Suprapubic skin (tissue), 4 donors: Measurements from ENCODE around the gene VEGFD. TPM values are rescaled to one million over a fixed set of nuclear protein-coding genes. Genes with fewer than 3 reads are reported as not detected.

Experiments used
- DNase-seq, 2 donors: peaks; one replicate each; pipeline ENCODE4 v3.0.0-alpha.2; 2019; ENCODE audit warnings: low spot score in 2 of 2
- H3K27ac ChIP-seq: fragments of 200-600 bp; sonication (generic); one replicate; pipeline ENCODE4 v1.5.1; 2019
- H3K27me3 ChIP-seq: fragments of 200-600 bp; sonication (generic); one replicate; pipeline ENCODE4 v1.5.1; 2019
- H3K36me3 ChIP-seq: fragments of 200-600 bp; sonication (generic); one replicate; pipeline ENCODE4 v1.5.1; 2019
- H3K4me1 ChIP-seq: fragments of 200-600 bp; sonication (generic); one replicate; pipeline ENCODE4 v1.5.1; 2019
- H3K4me3 ChIP-seq: fragments of 200-600 bp; sonication (generic); one replicate; pipeline ENCODE4 v1.5.1; 2019; ENCODE audit warnings: mild to moderate bottlenecking
- H3K9me3 ChIP-seq: fragments of 200-600 bp; sonication (generic); one replicate; pipeline ENCODE4 v1.5.1; 2019
- EP300 ChIP-seq: sonication (generic); formaldehyde crosslinking; IDR thresholded peaks from one replicate; pipeline ENCODE4 v1.6.1; 2017; ENCODE audit warnings: antibody characterized with exemption
- POLR2A ChIP-seq, 2 donors: fragments of 450-650 bp; IDR thresholded peaks; one replicate each; pipeline ENCODE4 v1.6.1; 2017; ENCODE audit warnings: antibody characterized with exemption in 2 of 2, mild to moderate bottlenecking in 2 of 2, moderate library complexity in 2 of 2
- POLR2AphosphoS5 ChIP-seq, 3 donors: sonication (generic); formaldehyde crosslinking; IDR thresholded peaks; one replicate each; pipeline ENCODE4 v1.6.1; 2017; ENCODE audit warnings: antibody characterized with exemption in 3 of 3
- WGBS: methylation state at CpG from one replicate; pipeline ENCODE4 v1.1.5; 2018; 5-methylcytosine and 5-hydroxymethylcytosine counted together
- total RNA-seq, 4 donors: library from RNA; depleted of rRNA; stranded (reverse); fragments of >200 nt; gene quantifications; one replicate each; pipeline ENCODE4 v1.1.0, GENCODE V29; 2016
- TF ChIP-seq, protein P1 (sequence below), 2 donors: fragments of 200-600 bp in 1 of 2; fragments of 450-650 bp in 1 of 2; sonication (generic) in 1 of 2; IDR thresholded peaks; one replicate each; pipeline ENCODE4 v1.5.1; 2016 to 2019; ENCODE audit warnings: antibody characterized with exemption in 2 of 2, mild to moderate bottlenecking in 1 of 2, moderate library complexity in 1 of 2

VEGFD gene
- total RNA-seq, 4 donors from 2014 or later, result 0.76 to 1.7 (median 1.2) TPM; not detected in 1

- 26% methylated on average over 2 of the region's 2 CpGs for WGBS
- H3K9me3 ChIP-seq, result no peaks in the 10 kb centered on the region
- H3K4me1 ChIP-seq, result no peaks in the 10 kb centered on the region
- TF ChIP-seq POLR2AphosphoS5 (IDR thresholded peaks at IDR 0.05) (no peak), POLR2A (IDR thresholded peaks at IDR 0.05) (no peak), EP300 (no peak)
- TF ChIP-seq, protein P1, sequence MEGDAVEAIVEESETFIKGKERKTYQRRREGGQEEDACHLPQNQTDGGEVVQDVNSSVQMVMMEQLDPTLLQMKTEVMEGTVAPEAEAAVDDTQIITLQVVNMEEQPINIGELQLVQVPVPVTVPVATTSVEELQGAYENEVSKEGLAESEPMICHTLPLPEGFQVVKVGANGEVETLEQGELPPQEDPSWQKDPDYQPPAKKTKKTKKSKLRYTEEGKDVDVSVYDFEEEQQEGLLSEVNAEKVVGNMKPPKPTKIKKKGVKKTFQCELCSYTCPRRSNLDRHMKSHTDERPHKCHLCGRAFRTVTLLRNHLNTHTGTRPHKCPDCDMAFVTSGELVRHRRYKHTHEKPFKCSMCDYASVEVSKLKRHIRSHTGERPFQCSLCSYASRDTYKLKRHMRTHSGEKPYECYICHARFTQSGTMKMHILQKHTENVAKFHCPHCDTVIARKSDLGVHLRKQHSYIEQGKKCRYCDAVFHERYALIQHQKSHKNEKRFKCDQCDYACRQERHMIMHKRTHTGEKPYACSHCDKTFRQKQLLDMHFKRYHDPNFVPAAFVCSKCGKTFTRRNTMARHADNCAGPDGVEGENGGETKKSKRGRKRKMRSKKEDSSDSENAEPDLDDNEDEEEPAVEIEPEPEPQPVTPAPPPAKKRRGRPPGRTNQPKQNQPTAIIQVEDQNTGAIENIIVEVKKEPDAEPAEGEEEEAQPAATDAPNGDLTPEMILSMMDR (IDR thresholded peaks at IDR 0.05), result peak; percentile 23 to 55
- no peak overlapping the region for H3K27ac ChIP-seq
- DNase-seq, result no peak
- H3K4me3 ChIP-seq, result no peak overlapping the region
- no peaks in the 10 kb centered on the region for H3K27me3 ChIP-seq
- no peaks in the 10 kb centered on the region for H3K36me3 ChIP-seq
Observed at GRCh38 chrX:15349046-15349445, 35.2 kb downstream of the VEGFD start.

DNA sequence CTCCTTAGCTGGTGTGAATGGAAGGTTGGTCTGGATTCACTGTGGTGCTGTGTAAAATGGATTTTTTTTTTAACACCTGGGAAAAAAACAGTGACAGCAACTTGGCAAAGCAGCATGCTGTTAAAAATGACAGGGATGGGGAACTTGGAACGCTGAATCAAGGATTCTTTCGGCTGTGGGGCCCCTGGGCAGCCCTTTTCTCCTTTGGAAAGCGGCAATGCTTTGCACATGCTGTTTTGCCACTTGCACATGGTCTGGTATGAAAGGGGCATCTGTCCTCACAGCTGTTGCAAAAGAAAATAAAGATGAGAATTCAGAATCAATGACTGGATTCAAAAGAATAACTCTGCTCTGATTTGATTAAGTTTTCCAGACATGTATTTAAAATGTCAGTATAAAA is 38.2 kb downstream of the VEGFD start:
- no peak for DNase-seq

DNA sequence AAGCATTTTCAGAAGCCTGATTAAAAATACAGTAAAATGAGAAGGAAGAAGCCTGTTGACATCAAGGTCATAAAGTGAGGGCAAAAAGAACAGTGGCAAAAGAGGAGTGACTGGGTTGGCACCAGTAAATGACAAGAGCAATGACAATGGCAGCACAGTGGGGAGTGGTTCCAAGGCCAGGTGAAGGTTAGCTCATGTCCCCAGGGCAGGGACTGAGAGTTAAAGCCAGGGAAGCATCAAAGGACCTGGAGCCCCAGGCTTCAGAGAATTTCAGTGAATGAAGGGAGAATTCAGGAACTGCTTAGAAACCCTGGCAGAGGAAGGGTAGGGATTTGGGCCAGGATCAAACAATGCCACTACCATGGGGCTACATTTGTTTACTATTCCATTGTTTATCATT is 40.1 kb downstream of the VEGFD start:
- Histone ChIP-seq H3K4me3 (no peak overlapping the region), H3K27me3 (no peaks in the 10 kb centered on the region), H3K9me3 (no peaks in the 10 kb centered on the region), H3K27ac (no peak overlapping the region), H3K36me3 (no peaks in the 10 kb centered on the region), H3K4me1 (no peaks in the 10 kb centered on the region)
- TF ChIP-seq, protein P1 (IDR thresholded peaks at IDR 0.05), result no peak
- no peak for TF ChIP-seq POLR2AphosphoS5 (IDR thresholded peaks at IDR 0.05)
- DNase-seq, result no peak

More for the DNA sequence above, 38.2 kb downstream of the VEGFD start:
- Histone ChIP-seq H3K9me3 (no peaks in the 10 kb centered on the region), H3K27ac (no peak overlapping the region), H3K36me3 (no peaks in the 10 kb centered on the region), H3K4me1 (no peaks in the 10 kb centered on the region), H3K4me3 (no peak overlapping the region), H3K27me3 (no peaks in the 10 kb centered on the region)
- TF ChIP-seq POLR2AphosphoS5 (IDR thresholded peaks at IDR 0.05), result no peak
- TF ChIP-seq EP300, result no peak
- TF ChIP-seq, protein P1 (IDR thresholded peaks at IDR 0.05), result no peak
- no peak for TF ChIP-seq POLR2A (IDR thresholded peaks at IDR 0.05)
- 69% methylated on average over 3 of the region's 3 CpGs for WGBS

- 62% methylated on average over 5 of the region's 5 CpGs for WGBS
- Histone ChIP-seq H3K27ac (no peak overlapping the region), H3K4me1 (no peaks in the 10 kb centered on the region), H3K4me3 (no peak overlapping the region), H3K36me3 (no peaks in the 10 kb centered on the region), H3K9me3 (no peaks in the 10 kb centered on the region), H3K27me3 (no peaks in the 10 kb centered on the region)
- TF ChIP-seq POLR2A (IDR thresholded peaks at IDR 0.05) (no peak), EP300 (no peak)
- DNase-seq, result no peak
Observed at GRCh38 chrX:15343075-15343476, 41.1 kb downstream of the VEGFD start.

DNA sequence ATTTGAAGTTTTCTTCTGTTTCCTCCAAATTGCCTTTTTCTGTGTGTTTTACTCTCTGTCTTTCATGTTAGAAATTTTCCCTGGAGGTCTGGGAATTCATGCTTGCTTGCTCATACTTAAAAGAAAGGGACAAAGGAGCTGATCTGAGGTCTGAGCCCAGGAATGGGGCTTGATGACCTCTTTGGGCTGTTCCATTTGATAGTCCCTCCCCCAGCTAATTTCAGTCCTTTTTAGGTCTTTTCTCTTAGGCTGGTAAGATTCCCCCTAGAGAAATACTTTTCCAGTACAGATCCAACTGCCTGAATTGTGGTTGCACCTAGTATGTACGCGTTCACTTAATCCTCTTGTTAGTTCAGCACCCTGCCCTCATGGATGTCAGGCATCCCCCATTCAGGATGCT is 43.3 kb downstream of the VEGFD start:
- Histone ChIP-seq H3K27ac (no peak overlapping the region), H3K4me3 (no peak overlapping the region), H3K4me1 (peaks cover 5% of the 10 kb centered on the region), H3K27me3 (no peaks in the 10 kb centered on the region), H3K36me3 (no peaks in the 10 kb centered on the region), H3K9me3 (no peaks in the 10 kb centered on the region)
- WGBS, result 90% methylated on average over 2 of the region's 2 CpGs
- no peak for TF ChIP-seq POLR2AphosphoS5 (IDR thresholded peaks at IDR 0.05)
- TF ChIP-seq EP300, result no peak
- TF ChIP-seq, protein P1 (IDR thresholded peaks at IDR 0.05), result no peak
- TF ChIP-seq POLR2A (IDR thresholded peaks at IDR 0.05), result no peak
- no peak for DNase-seq

DNA sequence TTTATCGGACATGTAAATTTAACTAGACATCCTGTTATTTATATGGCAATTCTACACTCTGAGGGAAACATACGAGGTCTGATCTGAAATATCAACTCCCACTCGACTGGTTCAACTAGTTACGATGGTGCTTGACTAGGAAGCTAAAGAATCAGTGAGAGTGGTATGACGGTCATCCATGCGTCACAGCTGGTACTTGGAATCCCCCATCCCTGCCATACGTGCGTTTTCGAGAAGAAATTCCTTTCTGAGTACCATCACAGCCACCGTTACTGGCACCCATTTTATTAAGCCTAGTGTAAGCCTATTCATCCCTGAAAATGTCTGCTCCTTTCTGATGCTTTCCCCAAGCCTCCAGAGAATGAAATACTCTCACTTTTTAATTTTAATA is 48.2 kb downstream of the VEGFD start:
- H3K9me3 ChIP-seq, result no peaks in the 10 kb centered on the region
- H3K36me3 ChIP-seq, result peaks cover 9% of the 10 kb centered on the region
- H3K27me3 ChIP-seq, result no peaks in the 10 kb centered on the region
- 35% methylated on average over 10 of the region's 10 CpGs for WGBS
- TF ChIP-seq POLR2A (IDR thresholded peaks at IDR 0.05) (no peak), EP300 (no peak), POLR2AphosphoS5 (IDR thresholded peaks at IDR 0.05) (no peak)
- TF ChIP-seq, protein P1 (IDR thresholded peaks at IDR 0.05), result no peak
- H3K4me1 ChIP-seq, result peaks cover 5% of the 10 kb centered on the region
- DNase-seq, result no peak
- H3K27ac ChIP-seq, result peak overlapping the region; percentile 7
- H3K4me3 ChIP-seq, result peak overlapping the region; percentile 76
